ENCODE data around the gene GALNT5.

GRCh38 chr2:157260533-157261198, 3.2 kb downstream of the GALNT5 start:
- TF ChIP-seq CTCF (conservative IDR thresholded peaks at IDR 0.05; ENCODE audit: low read depth, low read length) = no peak
- TF ChIP-seq EZH2 (IDR thresholded peaks at IDR 0.05; ENCODE audit: low read length, unreplicated experiment) = no peak
- no peak for TF ChIP-seq EZH2phosphoT487 (IDR thresholded peaks at IDR 0.05; ENCODE audit: borderline replicate concordance, low read length)

Measured in PC-3 (cell line).